Suprapubic skin (tissue), 4 donors: ENCODE results near the gene KY. TPM values are rescaled to one million over a fixed set of nuclear protein-coding genes. Genes with fewer than 3 reads are reported as not detected.

ENCODE experiments used
- DNase-seq, 2 donors: peaks; one replicate each; pipeline ENCODE4 v3.0.0-alpha.2; 2019; ENCODE audit warnings: low spot score in 2 of 2
- H3K27ac ChIP-seq: fragments of 200-600 bp; sonication (generic); one replicate; pipeline ENCODE4 v1.5.1; 2019
- H3K27me3 ChIP-seq: fragments of 200-600 bp; sonication (generic); one replicate; pipeline ENCODE4 v1.5.1; 2019
- H3K36me3 ChIP-seq: fragments of 200-600 bp; sonication (generic); one replicate; pipeline ENCODE4 v1.5.1; 2019
- H3K4me1 ChIP-seq: fragments of 200-600 bp; sonication (generic); one replicate; pipeline ENCODE4 v1.5.1; 2019
- H3K4me3 ChIP-seq: fragments of 200-600 bp; sonication (generic); one replicate; pipeline ENCODE4 v1.5.1; 2019; ENCODE audit warnings: mild to moderate bottlenecking
- H3K9me3 ChIP-seq: fragments of 200-600 bp; sonication (generic); one replicate; pipeline ENCODE4 v1.5.1; 2019
- EP300 ChIP-seq: sonication (generic); formaldehyde crosslinking; IDR thresholded peaks from one replicate; pipeline ENCODE4 v1.6.1; 2017; ENCODE audit warnings: antibody characterized with exemption
- POLR2A ChIP-seq, 2 donors: fragments of 450-650 bp; IDR thresholded peaks; one replicate each; pipeline ENCODE4 v1.6.1; 2017; ENCODE audit warnings: antibody characterized with exemption in 2 of 2, mild to moderate bottlenecking in 2 of 2, moderate library complexity in 2 of 2
- POLR2AphosphoS5 ChIP-seq, 3 donors: sonication (generic); formaldehyde crosslinking; IDR thresholded peaks; one replicate each; pipeline ENCODE4 v1.6.1; 2017; ENCODE audit warnings: antibody characterized with exemption in 3 of 3
- WGBS: methylation state at CpG from one replicate; pipeline ENCODE4 v1.1.5; 2018; 5-methylcytosine and 5-hydroxymethylcytosine counted together
- total RNA-seq, 4 donors: library from RNA; depleted of rRNA; stranded (reverse); fragments of >200 nt; gene quantifications; one replicate each; pipeline ENCODE4 v1.1.0, GENCODE V29; 2016
- TF ChIP-seq, protein P1 (sequence below), 2 donors: fragments of 200-600 bp in 1 of 2; fragments of 450-650 bp in 1 of 2; sonication (generic) in 1 of 2; IDR thresholded peaks; one replicate each; pipeline ENCODE4 v1.5.1; 2016 to 2019; ENCODE audit warnings: antibody characterized with exemption in 2 of 2, mild to moderate bottlenecking in 1 of 2, moderate library complexity in 1 of 2

KY gene, protein sequence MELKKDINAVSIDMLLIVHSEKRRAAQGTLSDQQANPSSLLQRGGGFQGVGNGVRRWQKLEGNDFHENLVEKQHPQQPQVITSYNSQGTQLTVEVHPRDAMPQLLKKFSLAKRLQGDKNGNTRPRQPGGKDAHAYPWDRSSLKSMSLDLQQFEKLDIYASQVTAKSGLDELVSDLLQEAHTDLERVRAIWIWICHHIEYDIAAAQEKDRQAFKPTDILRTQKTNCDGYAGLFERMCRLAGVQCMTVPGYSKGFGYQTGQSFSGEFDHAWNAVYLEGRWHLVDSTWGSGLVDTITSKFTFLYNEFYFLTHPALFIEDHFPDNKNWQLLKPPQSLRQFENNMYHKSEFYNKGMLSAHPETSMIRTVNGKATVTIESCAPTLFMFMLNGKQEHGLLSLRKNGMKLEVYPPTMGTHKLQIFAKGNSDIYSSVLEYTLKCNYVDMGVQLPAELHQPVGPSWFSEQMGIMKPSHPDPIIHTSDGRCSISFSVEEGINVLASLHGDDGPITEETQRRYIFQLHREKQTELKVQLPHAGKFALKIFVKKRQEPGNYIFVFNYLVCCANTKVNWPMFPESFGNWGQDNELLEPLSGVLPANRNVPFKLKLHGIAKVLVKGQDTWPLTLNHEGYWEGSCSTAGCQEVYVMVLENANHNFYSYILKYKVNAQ
- total RNA-seq = 10 to 100 TPM; 41.9 to 99.8 (median 53.9) TPM

GRCh38 chr3:134650431-134651346 lies at the start of gene KY:
Gene KY, minus strand, starts transcription at chr3:134651022. Its CDS starts 62 bp downstream, at chr3:134650960.
- no peak for TF ChIP-seq POLR2A (IDR thresholded peaks at IDR 0.05)
- TF ChIP-seq, protein P1, sequence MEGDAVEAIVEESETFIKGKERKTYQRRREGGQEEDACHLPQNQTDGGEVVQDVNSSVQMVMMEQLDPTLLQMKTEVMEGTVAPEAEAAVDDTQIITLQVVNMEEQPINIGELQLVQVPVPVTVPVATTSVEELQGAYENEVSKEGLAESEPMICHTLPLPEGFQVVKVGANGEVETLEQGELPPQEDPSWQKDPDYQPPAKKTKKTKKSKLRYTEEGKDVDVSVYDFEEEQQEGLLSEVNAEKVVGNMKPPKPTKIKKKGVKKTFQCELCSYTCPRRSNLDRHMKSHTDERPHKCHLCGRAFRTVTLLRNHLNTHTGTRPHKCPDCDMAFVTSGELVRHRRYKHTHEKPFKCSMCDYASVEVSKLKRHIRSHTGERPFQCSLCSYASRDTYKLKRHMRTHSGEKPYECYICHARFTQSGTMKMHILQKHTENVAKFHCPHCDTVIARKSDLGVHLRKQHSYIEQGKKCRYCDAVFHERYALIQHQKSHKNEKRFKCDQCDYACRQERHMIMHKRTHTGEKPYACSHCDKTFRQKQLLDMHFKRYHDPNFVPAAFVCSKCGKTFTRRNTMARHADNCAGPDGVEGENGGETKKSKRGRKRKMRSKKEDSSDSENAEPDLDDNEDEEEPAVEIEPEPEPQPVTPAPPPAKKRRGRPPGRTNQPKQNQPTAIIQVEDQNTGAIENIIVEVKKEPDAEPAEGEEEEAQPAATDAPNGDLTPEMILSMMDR (IDR thresholded peaks at IDR 0.05) = no peak
- TF ChIP-seq EP300 = no peak
- no peak for TF ChIP-seq POLR2AphosphoS5 (IDR thresholded peaks at IDR 0.05)
- peak in 1 of 2 donors; percentile 77 for DNase-seq
- Histone ChIP-seq H3K27me3 (no peaks in the 10 kb centered on the region), H3K9me3 (no peaks in the 10 kb centered on the region), H3K4me1 (peaks cover 10% of the 10 kb centered on the region), H3K27ac (peak within 1 kb of the TSS; percentile 67), H3K36me3 (no peaks in the 10 kb centered on the region), H3K4me3 (peak within 1 kb of the TSS; percentile 48)
- WGBS = 2% methylated on average over 27 of the region's 77 CpGs

- peaks cover 60% of the 10 kb centered on the region for H3K4me1 ChIP-seq
- no peaks in the 10 kb centered on the region for H3K36me3 ChIP-seq
- 69% methylated on average over 3 of the region's 3 CpGs for WGBS
- H3K9me3 ChIP-seq = no peaks in the 10 kb centered on the region
- H3K27ac ChIP-seq = peak overlapping the region; percentile 72
- TF ChIP-seq, protein P1 (IDR thresholded peaks at IDR 0.05) = no peak
- TF ChIP-seq EP300 (no peak), POLR2A (IDR thresholded peaks at IDR 0.05) (no peak), POLR2AphosphoS5 (IDR thresholded peaks at IDR 0.05) (no peak)
- DNase-seq = no peak
- H3K4me3 ChIP-seq = no peak overlapping the region
- no peaks in the 10 kb centered on the region for H3K27me3 ChIP-seq
Observed at GRCh38 chr3:134699721-134700120, 48.9 kb upstream of the KY start.

GRCh38 chr3:134699141-134699711 lies 48.4 kb upstream of the KY start:
- no peak for DNase-seq
- WGBS = 49% methylated on average over 8 of the region's 8 CpGs
- peak overlapping the region; percentile 72 for H3K27ac ChIP-seq

GRCh38 chr3:134697830-134698689 lies 47.2 kb upstream of the KY start:
- Histone ChIP-seq H3K27me3 (no peaks in the 10 kb centered on the region), H3K27ac (peak overlapping the region; percentile 72), H3K9me3 (no peaks in the 10 kb centered on the region), H3K36me3 (no peaks in the 10 kb centered on the region), H3K4me3 (no peak overlapping the region), H3K4me1 (peaks cover 66% of the 10 kb centered on the region)
- no peak for DNase-seq
- 46% methylated on average over 11 of the region's 11 CpGs for WGBS
- no peak for TF ChIP-seq EP300
- TF ChIP-seq, protein P1 (IDR thresholded peaks at IDR 0.05) = no peak
- no peak for TF ChIP-seq POLR2A (IDR thresholded peaks at IDR 0.05)
- no peak for TF ChIP-seq POLR2AphosphoS5 (IDR thresholded peaks at IDR 0.05)

More at GRCh38 chr3:134699141-134699711, 48.4 kb upstream of the KY start:
- no peaks in the 10 kb centered on the region for H3K9me3 ChIP-seq
- no peak overlapping the region for H3K4me3 ChIP-seq
- no peaks in the 10 kb centered on the region for H3K36me3 ChIP-seq
- peaks cover 60% of the 10 kb centered on the region for H3K4me1 ChIP-seq
- no peak for TF ChIP-seq POLR2A (IDR thresholded peaks at IDR 0.05)
- TF ChIP-seq POLR2AphosphoS5 (IDR thresholded peaks at IDR 0.05) = no peak
- no peak for TF ChIP-seq EP300
- TF ChIP-seq, protein P1 (IDR thresholded peaks at IDR 0.05) = no peak
- no peaks in the 10 kb centered on the region for H3K27me3 ChIP-seq
